GM06990 (cell line): ENCODE data around the gene WAS.
"Not testable (repeated sequence)": the region's sequence is repeated elsewhere in the genome, so short reads cannot be mapped to it uniquely, and the experiment has no call there.

Experiments used
- DNase-seq: peaks from one replicate; pipeline ENCODE4 v3.0.0-alpha.2; 2011; ENCODE audit not compliant: insufficient read length; ENCODE audit errors: extremely low read depth
- H3K27me3 ChIP-seq: replicated peaks from 2 replicates; pipeline ENCODE4 v1.6.0; 2011; ENCODE audit warnings: low read length; ENCODE audit not compliant: control insufficient read depth, insufficient read depth
- H3K36me3 ChIP-seq: 2 replicates; pipeline ENCODE4 v1.5.1; 2011; ENCODE audit warnings: low read length; ENCODE audit not compliant: control insufficient read depth, insufficient read depth
- H3K4me3 ChIP-seq: replicated peaks from 2 replicates; pipeline ENCODE4 v1.5.1; 2011; ENCODE audit warnings: low read depth, mild to moderate bottlenecking, control low read depth, low read length
- CTCF ChIP-seq: IDR thresholded peaks from 2 replicates; pipeline ENCODE4 v1.5.1; 2011; ENCODE audit warnings: low read length, control low read depth, mild to moderate bottlenecking, inconsistent platforms; ENCODE audit not compliant: insufficient read depth, poor library complexity, severe bottlenecking

WAS gene

GRCh38 chrX:48676106-48676892, 7.3 kb upstream of the WAS start:
- Histone ChIP-seq H3K27me3 (no peaks in the 10 kb centered on the region), H3K36me3 (no peaks in the 10 kb centered on the region), H3K4me3 (peak overlapping the region; percentile 82)
- DNase-seq, result peak; percentile 94
- TF ChIP-seq CTCF, result no peak

GRCh38 chrX:48676893-48677270, 6.7 kb upstream of the WAS start:
- TF ChIP-seq CTCF, result no peak
- no peaks in the 10 kb centered on the region for H3K36me3 ChIP-seq
- no peaks in the 10 kb centered on the region for H3K27me3 ChIP-seq
- DNase-seq, result no peak
- H3K4me3 ChIP-seq, result peak overlapping the region; percentile 82

- no peak for DNase-seq
Measured at GRCh38 chrX:48677516-48677915, 6.1 kb upstream of the WAS start.

GRCh38 chrX:48680467-48680866, 3.1 kb upstream of the WAS start:
- not testable (repeated sequence) for H3K4me3 ChIP-seq, H3K27me3 ChIP-seq, H3K36me3 ChIP-seq, DNase-seq

More at GRCh38 chrX:48677516-48677915, 6.1 kb upstream of the WAS start:
- no peaks in the 10 kb centered on the region for H3K36me3 ChIP-seq
- H3K27me3 ChIP-seq, result no peaks in the 10 kb centered on the region
- H3K4me3 ChIP-seq, result peak overlapping the region; percentile 82
- TF ChIP-seq CTCF, result no peak

- not testable (repeated sequence) for H3K36me3 ChIP-seq, H3K4me3 ChIP-seq, H3K27me3 ChIP-seq, DNase-seq
Measured at GRCh38 chrX:48680925-48681324, 2.7 kb upstream of the WAS start.

- Histone ChIP-seq H3K4me3 (no peak overlapping the region), H3K36me3 (peaks cover 2% of the 10 kb centered on the region; the same call in 1 of the 2 replicates), H3K27me3 (no peaks in the 10 kb centered on the region)
- DNase-seq, result no peak
- TF ChIP-seq CTCF, result no peak
Measured at GRCh38 chrX:48681539-48682183, 1.9 kb upstream of the WAS start.

- not testable (repeated sequence) for DNase-seq, H3K36me3 ChIP-seq, H3K27me3 ChIP-seq, H3K4me3 ChIP-seq
Measured at GRCh38 chrX:48682795-48683194, 804 bp upstream of the WAS start.
